Measurements from ENCODE around the gene CHCHD10. TPM values are rescaled to one million over a fixed set of nuclear protein-coding genes. Genes with fewer than 3 reads are reported as not detected.

Gene CHCHD10
- total RNA-seq, 1 experiment from 2014 or later: 115 TPM

- Histone ChIP-seq H3K4me3 (ENCODE audit: low read length) (peak overlapping the region; percentile 65), H2AFZ (ENCODE audit: low read length) (no peak overlapping the region), H3K36me3 (ENCODE audit: insufficient read depth, low read length) (peaks cover 42% of the 10 kb centered on the region), H3K4me2 (ENCODE audit: low read depth, low read length, poor library complexity, severe bottlenecking) (peak overlapping the region; percentile 95), H3K9me3 (ENCODE audit: low read length) (no peaks in the 10 kb centered on the region), H3K27ac (ENCODE audit: low read length) (peak overlapping the region; percentile 97), H4K20me1 (ENCODE audit: insufficient read depth, low read depth, low read length) (no peaks in the 10 kb centered on the region), H3K9me2 (replicated peaks; ENCODE audit: insufficient read depth, low read length) (no peaks in the 10 kb centered on the region), H3K4me1 (ENCODE audit: low read length) (peaks cover 86% of the 10 kb centered on the region), H3K79me2 (ENCODE audit: low read length) (peaks cover 47% of the 10 kb centered on the region), H3K27me3 (ENCODE audit: low read length) (no peaks in the 10 kb centered on the region), H3K9ac (ENCODE audit: low read length) (peak overlapping the region; percentile 82)
- peak; percentile 88 for DNase-seq
Observed at GRCh38 chr22:23803001-23803819, 35.4 kb upstream of the CHCHD10 start.

GRCh38 chr22:23801886-23802377, 34.2 kb upstream of the CHCHD10 start:
- H3K4me1 ChIP-seq (ENCODE audit: low read length): peaks cover 86% of the 10 kb centered on the region
- peak overlapping the region; percentile 65; the same call in 1 of the 2 replicates for H3K4me3 ChIP-seq (ENCODE audit: low read length)
- no peaks in the 10 kb centered on the region for H3K9me3 ChIP-seq (ENCODE audit: low read length)
- H3K9me2 ChIP-seq (replicated peaks; ENCODE audit: insufficient read depth, low read length): no peaks in the 10 kb centered on the region
- H2AFZ ChIP-seq (ENCODE audit: low read length): no peak overlapping the region
- DNase-seq: no peak
- peak overlapping the region; percentile 97 for H3K27ac ChIP-seq (ENCODE audit: low read length)
- H4K20me1 ChIP-seq (ENCODE audit: insufficient read depth, low read depth, low read length): no peaks in the 10 kb centered on the region
- H3K79me2 ChIP-seq (ENCODE audit: low read length): peaks cover 40% of the 10 kb centered on the region
- peak overlapping the region; percentile 82 for H3K9ac ChIP-seq (ENCODE audit: low read length)
- peak overlapping the region; percentile 95 for H3K4me2 ChIP-seq (ENCODE audit: low read depth, low read length, poor library complexity, severe bottlenecking)
- H3K27me3 ChIP-seq (ENCODE audit: low read length): no peaks in the 10 kb centered on the region
- peaks cover 45% of the 10 kb centered on the region for H3K36me3 ChIP-seq (ENCODE audit: insufficient read depth, low read length)

GRCh38 chr22:23801238-23801821, 33.6 kb upstream of the CHCHD10 start:
- peak; percentile 57 for DNase-seq
- Histone ChIP-seq H3K36me3 (ENCODE audit: insufficient read depth, low read length) (peaks cover 45% of the 10 kb centered on the region), H3K4me3 (ENCODE audit: low read length) (peak overlapping the region; percentile 65; the same call in 1 of the 2 replicates), H3K9me3 (ENCODE audit: low read length) (no peaks in the 10 kb centered on the region), H3K79me2 (ENCODE audit: low read length) (peaks cover 34% of the 10 kb centered on the region), H2AFZ (ENCODE audit: low read length) (no peak overlapping the region), H3K4me1 (ENCODE audit: low read length) (peaks cover 81% of the 10 kb centered on the region), H4K20me1 (ENCODE audit: insufficient read depth, low read depth, low read length) (no peaks in the 10 kb centered on the region), H3K9me2 (replicated peaks; ENCODE audit: insufficient read depth, low read length) (no peaks in the 10 kb centered on the region), H3K27ac (ENCODE audit: low read length) (peak overlapping the region; percentile 97), H3K27me3 (ENCODE audit: low read length) (no peaks in the 10 kb centered on the region), H3K9ac (ENCODE audit: low read length) (peak overlapping the region; percentile 82), H3K4me2 (ENCODE audit: low read depth, low read length, poor library complexity, severe bottlenecking) (peak overlapping the region; percentile 95)

GRCh38 chr22:23800297-23801237, 32.8 kb upstream of the CHCHD10 start:
- H3K4me3 ChIP-seq (ENCODE audit: low read length): peak overlapping the region; percentile 65; the same call in 1 of the 2 replicates
- DNase-seq: peak; percentile 94
- H3K9ac ChIP-seq (ENCODE audit: low read length): peak overlapping the region; percentile 82
- H3K79me2 ChIP-seq (ENCODE audit: low read length): peaks cover 26% of the 10 kb centered on the region
- H2AFZ ChIP-seq (ENCODE audit: low read length): no peak overlapping the region
- no peaks in the 10 kb centered on the region for H3K9me3 ChIP-seq (ENCODE audit: low read length)
- H4K20me1 ChIP-seq (ENCODE audit: insufficient read depth, low read depth, low read length): no peaks in the 10 kb centered on the region
- H3K4me1 ChIP-seq (ENCODE audit: low read length): peaks cover 73% of the 10 kb centered on the region
- H3K27me3 ChIP-seq (ENCODE audit: low read length): no peaks in the 10 kb centered on the region
- peak overlapping the region; percentile 97 for H3K27ac ChIP-seq (ENCODE audit: low read length)
- H3K36me3 ChIP-seq (ENCODE audit: insufficient read depth, low read length): peaks cover 43% of the 10 kb centered on the region
- H3K4me2 ChIP-seq (ENCODE audit: low read depth, low read length, poor library complexity, severe bottlenecking): peak overlapping the region; percentile 95
- no peaks in the 10 kb centered on the region for H3K9me2 ChIP-seq (replicated peaks; ENCODE audit: insufficient read depth, low read length)

GRCh38 chr22:23796461-23796860, 28.7 kb upstream of the CHCHD10 start:
- no peak for DNase-seq
- no peak overlapping the region for H3K9ac ChIP-seq (ENCODE audit: low read length)
- no peaks in the 10 kb centered on the region for H3K9me2 ChIP-seq (replicated peaks; ENCODE audit: insufficient read depth, low read length)
- H3K4me2 ChIP-seq (ENCODE audit: low read depth, low read length, poor library complexity, severe bottlenecking): no peak overlapping the region
- H3K27me3 ChIP-seq (ENCODE audit: low read length): no peaks in the 10 kb centered on the region
- H3K4me3 ChIP-seq (ENCODE audit: low read length): no peak overlapping the region
- H3K27ac ChIP-seq (ENCODE audit: low read length): no peak overlapping the region
- no peak overlapping the region for H2AFZ ChIP-seq (ENCODE audit: low read length)
- peaks cover 40% of the 10 kb centered on the region for H3K36me3 ChIP-seq (ENCODE audit: insufficient read depth, low read length)
- no peaks in the 10 kb centered on the region for H3K9me3 ChIP-seq (ENCODE audit: low read length)
- H3K4me1 ChIP-seq (ENCODE audit: low read length): peaks cover 32% of the 10 kb centered on the region
- peaks cover 10% of the 10 kb centered on the region; the same call in 1 of the 2 replicates for H4K20me1 ChIP-seq (ENCODE audit: insufficient read depth, low read depth, low read length)
- peaks cover 17% of the 10 kb centered on the region for H3K79me2 ChIP-seq (ENCODE audit: low read length)

GRCh38 chr22:23793326-23793725, 25.6 kb upstream of the CHCHD10 start:
- no peaks in the 10 kb centered on the region for H3K9me3 ChIP-seq (ENCODE audit: low read length)
- no peak overlapping the region for H3K27ac ChIP-seq (ENCODE audit: low read length)
- no peak overlapping the region for H3K4me2 ChIP-seq (ENCODE audit: low read depth, low read length, poor library complexity, severe bottlenecking)
- peaks cover 48% of the 10 kb centered on the region for H3K79me2 ChIP-seq (ENCODE audit: low read length)
- peaks cover 49% of the 10 kb centered on the region for H3K36me3 ChIP-seq (ENCODE audit: insufficient read depth, low read length)
- H3K27me3 ChIP-seq (ENCODE audit: low read length): no peaks in the 10 kb centered on the region
- peaks cover 20% of the 10 kb centered on the region for H3K4me1 ChIP-seq (ENCODE audit: low read length)
- H3K4me3 ChIP-seq (ENCODE audit: low read length): no peak overlapping the region
- no peaks in the 10 kb centered on the region for H3K9me2 ChIP-seq (replicated peaks; ENCODE audit: insufficient read depth, low read length)
- H2AFZ ChIP-seq (ENCODE audit: low read length): no peak overlapping the region
- peaks cover 29% of the 10 kb centered on the region; the same call in 1 of the 2 replicates for H4K20me1 ChIP-seq (ENCODE audit: insufficient read depth, low read depth, low read length)
- no peak overlapping the region for H3K9ac ChIP-seq (ENCODE audit: low read length)
- no peak for DNase-seq

- H3K4me3 ChIP-seq (ENCODE audit: low read length): no peak overlapping the region
- H2AFZ ChIP-seq (ENCODE audit: low read length): no peak overlapping the region
- peaks cover 37% of the 10 kb centered on the region for H4K20me1 ChIP-seq (ENCODE audit: insufficient read depth, low read depth, low read length)
- no peak for DNase-seq
- peaks cover 59% of the 10 kb centered on the region for H3K79me2 ChIP-seq (ENCODE audit: low read length)
- no peak overlapping the region for H3K9ac ChIP-seq (ENCODE audit: low read length)
- no peak overlapping the region for H3K27ac ChIP-seq (ENCODE audit: low read length)
- peaks cover 27% of the 10 kb centered on the region for H3K4me1 ChIP-seq (ENCODE audit: low read length)
- no peaks in the 10 kb centered on the region for H3K9me2 ChIP-seq (replicated peaks; ENCODE audit: insufficient read depth, low read length)
- no peaks in the 10 kb centered on the region for H3K27me3 ChIP-seq (ENCODE audit: low read length)
- no peak overlapping the region for H3K4me2 ChIP-seq (ENCODE audit: low read depth, low read length, poor library complexity, severe bottlenecking)
- peaks cover 47% of the 10 kb centered on the region; the same call in 1 of the 2 replicates for H3K36me3 ChIP-seq (ENCODE audit: insufficient read depth, low read length)
- H3K9me3 ChIP-seq (ENCODE audit: low read length): no peaks in the 10 kb centered on the region
Observed at GRCh38 chr22:23791738-23792645, 24.2 kb upstream of the CHCHD10 start.
